Lower leg skin (tissue), 4 donors: Measurements from ENCODE around the gene TAF9B. TPM values are rescaled to one million over a fixed set of nuclear protein-coding genes. Genes with fewer than 3 reads are reported as not detected.
"Not testable (repeated sequence)": the region's sequence is repeated elsewhere in the genome, so short reads cannot be mapped to it uniquely, and the experiment has no call there.

Source experiments
- DNase-seq, 2 donors: peaks; one replicate each; pipeline ENCODE4 v3.0.0-alpha.2; 2019; ENCODE audit warnings: low spot score in 2 of 2
- H3K4me3 ChIP-seq: fragments of 200-600 bp; sonication (generic); 2 replicates; pipeline ENCODE4 v1.5.1; 2017; ENCODE audit warnings: mild to moderate bottlenecking, low read depth; ENCODE audit not compliant: poor library complexity, severe bottlenecking
- POLR2A ChIP-seq, 2 donors: fragments of 450-650 bp; IDR thresholded peaks; one replicate each; pipeline ENCODE4 v1.6.1; 2016 to 2017; ENCODE audit warnings: antibody characterized with exemption in 2 of 2, mild to moderate bottlenecking in 1 of 2, moderate library complexity in 1 of 2
- WGBS, 2 donors: methylation state at CpG; one replicate each; pipeline ENCODE4 v1.1.5; 2018; 5-methylcytosine and 5-hydroxymethylcytosine counted together
- intact Hi-C: fragments of 100-400 bp; cut with DNase I; formaldehyde crosslinking; loops from one replicate; pipeline ENCODE4 v1.15.0; 2023; ENCODE audit warnings: low total_unique reads
- total RNA-seq, 4 donors: library from RNA; depleted of rRNA; stranded (reverse); fragments of >200 nt; gene quantifications; one replicate each; pipeline ENCODE4 v1.1.0, GENCODE V29; 2016
- TF ChIP-seq, protein P1 (sequence below), 3 donors: fragments of 450-650 bp; IDR thresholded peaks; one replicate each; pipeline ENCODE4 v1.5.1; 2016; ENCODE audit warnings: antibody characterized with exemption in 3 of 3, mild to moderate bottlenecking in 3 of 3, moderate library complexity in 2 of 3

TAF9B gene
- total RNA-seq, 4 donors from 2014 or later: 5.6 to 12.2 (median 8.4) TPM

DNA sequence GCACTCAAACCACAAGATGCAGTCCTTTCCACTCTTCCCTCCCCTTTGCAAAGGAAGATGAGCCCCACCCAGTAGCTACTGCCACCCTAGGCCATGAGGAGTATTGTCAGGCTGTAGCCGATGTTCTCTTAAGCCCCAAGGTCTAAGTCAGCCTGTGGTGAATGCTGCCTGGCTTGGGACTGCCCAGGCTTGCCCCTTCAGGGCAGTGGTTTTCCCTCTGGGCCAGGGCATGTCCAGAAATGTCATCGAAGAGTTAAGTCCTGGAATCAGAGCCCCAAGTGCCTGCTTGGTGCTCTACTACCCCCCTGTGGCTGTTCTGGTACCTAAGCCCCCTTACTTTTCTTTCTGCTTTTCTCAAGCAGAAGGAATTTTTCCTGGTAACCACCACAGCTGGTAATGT is 47.2 kb downstream of the TAF9B start:
- no peak for TF ChIP-seq POLR2A (IDR thresholded peaks at IDR 0.05)
- TF ChIP-seq, protein P1, sequence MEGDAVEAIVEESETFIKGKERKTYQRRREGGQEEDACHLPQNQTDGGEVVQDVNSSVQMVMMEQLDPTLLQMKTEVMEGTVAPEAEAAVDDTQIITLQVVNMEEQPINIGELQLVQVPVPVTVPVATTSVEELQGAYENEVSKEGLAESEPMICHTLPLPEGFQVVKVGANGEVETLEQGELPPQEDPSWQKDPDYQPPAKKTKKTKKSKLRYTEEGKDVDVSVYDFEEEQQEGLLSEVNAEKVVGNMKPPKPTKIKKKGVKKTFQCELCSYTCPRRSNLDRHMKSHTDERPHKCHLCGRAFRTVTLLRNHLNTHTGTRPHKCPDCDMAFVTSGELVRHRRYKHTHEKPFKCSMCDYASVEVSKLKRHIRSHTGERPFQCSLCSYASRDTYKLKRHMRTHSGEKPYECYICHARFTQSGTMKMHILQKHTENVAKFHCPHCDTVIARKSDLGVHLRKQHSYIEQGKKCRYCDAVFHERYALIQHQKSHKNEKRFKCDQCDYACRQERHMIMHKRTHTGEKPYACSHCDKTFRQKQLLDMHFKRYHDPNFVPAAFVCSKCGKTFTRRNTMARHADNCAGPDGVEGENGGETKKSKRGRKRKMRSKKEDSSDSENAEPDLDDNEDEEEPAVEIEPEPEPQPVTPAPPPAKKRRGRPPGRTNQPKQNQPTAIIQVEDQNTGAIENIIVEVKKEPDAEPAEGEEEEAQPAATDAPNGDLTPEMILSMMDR (IDR thresholded peaks at IDR 0.05): no peak
- no peak overlapping the region for H3K4me3 ChIP-seq
- no peak for DNase-seq
- intact Hi-C loops: no loop called here
- WGBS, 2 donors: 8 to 32% methylated on average over 2 of the region's 2 CpGs

- intact Hi-C loops, DNase-seq, H3K4me3 ChIP-seq: not testable (repeated sequence)
- 87 to 89% methylated on average over 5 to 6 of the region's 6 CpGs for WGBS, 2 donors
These were observed 58.0 kb downstream of the TAF9B start for GRCh38 chrX:78081413-78081812.

Other genes with a start within 250 kb of the TAF9B start
- 10 to 100 TPM; 20.5 to 52.8 (median 34.4) TPM for gene MAGT1, start 244.2 kb downstream of the TAF9B start, total RNA-seq
- 100 to 1,000 TPM; 199 to 282 (median 248) TPM for gene COX7B, start 240.2 kb downstream of the TAF9B start, total RNA-seq
- 10 to 100 TPM; 20.9 to 37.6 (median 28.5) TPM for gene ATP7A, start 229.0 kb downstream of the TAF9B start, total RNA-seq
- gene PGAM4, start 170.0 kb downstream of the TAF9B start, total RNA-seq: not detected
- 100 to 1,000 TPM; 151 to 246 (median 179) TPM for gene PGK1, start 35.4 kb downstream of the TAF9B start, total RNA-seq
- 1 to 10 TPM in 2 of 4 donors, under 1 TPM in 2; 0.25 to 2.3 (median 1.2) TPM for gene CYSLTR1, start 188.0 kb upstream of the TAF9B start, total RNA-seq